ENCODE data around the gene AKT1. TPM values are rescaled to one million over a fixed set of nuclear protein-coding genes. Genes with fewer than 3 reads are reported as not detected.

AKT1 gene
- total RNA-seq, 1 donor from 2014 or later = 144 TPM

DNA sequence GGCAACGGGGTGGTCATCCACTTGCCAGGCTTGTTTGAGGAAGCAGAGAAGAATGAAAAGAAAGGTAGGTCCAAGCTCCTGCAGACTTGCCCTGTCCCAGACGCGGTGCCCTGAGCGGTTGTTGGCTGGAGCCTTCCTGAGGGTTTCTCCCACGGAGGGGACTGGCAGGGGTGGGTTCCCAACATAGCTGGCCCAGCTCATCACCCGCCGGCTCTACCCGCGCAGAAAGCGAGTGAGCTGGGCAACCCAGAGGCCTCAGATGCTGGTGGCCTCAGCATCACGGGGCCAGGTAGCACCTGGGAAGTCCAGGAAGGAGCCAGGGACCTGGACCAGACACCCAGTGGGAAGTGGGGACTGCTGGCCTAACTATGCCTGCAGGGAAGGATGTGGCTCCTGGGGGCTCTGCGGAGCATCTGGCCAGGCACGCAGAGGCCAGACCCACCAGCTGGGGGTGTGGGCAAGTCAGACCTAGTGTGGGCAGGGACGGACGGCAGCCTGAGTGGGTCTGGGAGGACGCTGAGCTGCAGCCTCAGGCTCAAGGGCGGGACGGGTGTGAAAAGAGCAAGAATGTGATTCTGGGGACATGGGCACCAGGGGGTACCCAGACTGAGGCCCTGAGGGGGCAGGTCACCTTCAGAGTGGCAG is 57.1 kb downstream of the AKT1 start:
- Histone ChIP-seq H3K4me3 (no peak overlapping the region), H3K36me3 (peaks cover 51% of the 10 kb centered on the region), H3K4me1 (peaks cover 46% of the 10 kb centered on the region), H3K27ac (replicated peaks) (peak overlapping the region; percentile 98), H3K27me3 (ENCODE audit: low read depth) (no peaks in the 10 kb centered on the region), H3K9me3 (replicated peaks) (no peaks in the 10 kb centered on the region)
- no peak for TF ChIP-seq CTCF (IDR thresholded peaks at IDR 0.05; ENCODE audit: borderline replicate concordance)
- no peak for DNase-seq
- intact Hi-C loops (cut with micrococcal nuclease) = no loop called here

DNA sequence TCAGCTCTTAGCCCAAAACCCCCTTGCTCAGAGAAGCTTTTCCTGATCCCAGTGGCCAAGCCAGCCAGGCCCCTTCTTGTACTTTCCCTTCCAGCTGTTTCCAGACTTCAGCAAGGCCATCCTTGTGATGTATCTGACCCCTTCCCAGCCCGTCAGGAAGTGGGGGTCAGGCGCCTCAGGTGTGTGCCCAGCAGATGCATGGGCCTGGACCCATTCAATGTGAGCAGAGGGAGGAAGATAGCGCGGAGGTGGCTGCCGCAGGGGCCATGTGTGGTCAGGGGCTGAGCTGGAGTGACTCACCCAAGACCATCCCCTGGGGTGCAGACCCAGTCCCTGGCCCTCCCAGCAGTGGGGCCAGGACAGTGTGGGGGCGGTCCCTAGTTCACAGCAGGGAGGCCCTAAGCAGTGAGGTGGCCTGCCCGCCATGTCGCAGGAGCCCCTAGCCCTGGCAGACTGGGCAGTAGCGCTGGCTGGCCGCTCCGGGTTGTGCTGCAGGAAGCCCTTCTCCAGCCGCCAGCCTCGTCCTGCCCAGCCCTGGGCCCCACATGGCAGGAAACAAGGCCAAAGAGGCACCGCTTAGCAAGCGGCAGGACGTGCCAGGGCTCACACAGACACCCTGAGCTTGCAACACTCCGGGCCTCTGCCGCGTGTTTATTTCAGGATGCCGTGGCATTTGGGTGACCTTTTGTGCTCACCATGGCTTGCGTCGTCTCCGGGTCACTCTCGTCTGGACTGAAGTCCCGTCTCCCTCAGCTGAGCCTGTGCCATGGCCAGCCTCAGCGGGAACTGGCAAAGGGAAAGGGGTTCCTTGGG is 59.5 kb downstream of the AKT1 start:
- H3K4me1 ChIP-seq = peaks cover 70% of the 10 kb centered on the region
- DNase-seq = peak; percentile 90
- H3K9me3 ChIP-seq (replicated peaks) = no peaks in the 10 kb centered on the region
- no peak for TF ChIP-seq CTCF (IDR thresholded peaks at IDR 0.05; ENCODE audit: borderline replicate concordance)
- H3K27ac ChIP-seq (replicated peaks) = peak overlapping the region; percentile 98
- peak overlapping the region; percentile 36 for H3K4me3 ChIP-seq
- peaks cover 28% of the 10 kb centered on the region for H3K36me3 ChIP-seq
- intact Hi-C loops (cut with micrococcal nuclease) = no loop called here
- no peaks in the 10 kb centered on the region for H3K27me3 ChIP-seq (ENCODE audit: low read depth)

GRCh38 chr14:104734991-104735779 is 60.4 kb downstream of the AKT1 start:
- DNase-seq = no peak

DNA sequence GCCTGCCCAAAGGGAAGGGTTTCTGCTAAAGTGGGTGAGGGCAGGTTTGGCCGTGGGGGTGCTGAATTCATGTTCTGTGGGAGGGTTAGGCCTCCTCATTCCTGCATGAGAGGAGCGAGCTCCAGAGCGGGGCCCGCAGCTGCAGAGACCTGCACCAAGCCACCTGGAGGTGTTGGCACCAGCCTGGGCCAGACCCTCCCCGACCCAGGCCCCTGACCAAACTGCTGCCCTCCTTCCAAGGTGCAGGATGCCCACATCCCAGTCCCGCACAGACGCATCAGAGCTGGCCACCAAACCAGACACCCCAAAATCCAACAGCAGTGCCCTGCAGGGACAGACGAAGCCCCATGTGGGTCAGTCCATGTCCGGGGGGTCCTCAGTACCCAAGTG is 61.0 kb downstream of the AKT1 start:
- Histone ChIP-seq H3K4me1 (peaks cover 83% of the 10 kb centered on the region), H3K27me3 (ENCODE audit: low read depth) (no peaks in the 10 kb centered on the region), H3K9me3 (replicated peaks) (no peaks in the 10 kb centered on the region), H3K36me3 (peaks cover 15% of the 10 kb centered on the region), H3K4me3 (no peak overlapping the region), H3K27ac (replicated peaks) (peak overlapping the region; percentile 98)
- DNase-seq = no peak
- intact Hi-C loops (cut with micrococcal nuclease) = no loop called here
- no peak for TF ChIP-seq CTCF (IDR thresholded peaks at IDR 0.05; ENCODE audit: borderline replicate concordance)

More at GRCh38 chr14:104734991-104735779, 60.4 kb downstream of the AKT1 start:
- H3K36me3 ChIP-seq = peaks cover 21% of the 10 kb centered on the region
- H3K27me3 ChIP-seq (ENCODE audit: low read depth) = no peaks in the 10 kb centered on the region
- intact Hi-C loops (cut with micrococcal nuclease) = no loop called here
- no peaks in the 10 kb centered on the region for H3K9me3 ChIP-seq (replicated peaks)
- no peak for TF ChIP-seq CTCF (IDR thresholded peaks at IDR 0.05; ENCODE audit: borderline replicate concordance)
- peak overlapping the region; percentile 98 for H3K27ac ChIP-seq (replicated peaks)
- no peak overlapping the region for H3K4me3 ChIP-seq
- peaks cover 79% of the 10 kb centered on the region for H3K4me1 ChIP-seq

GRCh38 chr14:104734051-104734587 is 61.4 kb downstream of the AKT1 start:
- Histone ChIP-seq H3K27me3 (ENCODE audit: low read depth) (no peaks in the 10 kb centered on the region), H3K27ac (replicated peaks) (peak overlapping the region; percentile 98), H3K36me3 (peaks cover 10% of the 10 kb centered on the region), H3K4me3 (no peak overlapping the region), H3K9me3 (replicated peaks) (no peaks in the 10 kb centered on the region), H3K4me1 (peaks cover 84% of the 10 kb centered on the region)
- DNase-seq = no peak
- TF ChIP-seq CTCF (IDR thresholded peaks at IDR 0.05; ENCODE audit: borderline replicate concordance) = no peak
- intact Hi-C loops (cut with micrococcal nuclease) = no loop called here

Data from left ventricle myocardium inferior (tissue), 1 donor.